CD8-positive, alpha-beta memory T cell (primary cell): Measurements from ENCODE around the gene TNFRSF21. TPM values are rescaled to one million over a fixed set of nuclear protein-coding genes. Genes with fewer than 3 reads are reported as not detected.
A peak's percentile ranks its signal among the peaks of the same experiment; 100 is the strongest.

ENCODE experiments used
- CTCF ChIA-PET: fragments of 350-600 bp; sonication (Branson Sonifier 250); formaldehyde crosslinking; loops from one replicate; lab custom pipeline; 2021; ENCODE audit warnings: antibody characterized with exemption; lab: Charles Lee
- POLR2A ChIA-PET: fragments of 350-600 bp; sonication (Branson Sonifier 250); formaldehyde crosslinking; loops from one replicate; lab custom pipeline; 2021; ENCODE audit warnings: antibody characterized with exemption; lab: Charles Lee
- DNase-seq, 5 donors: peaks; one replicate each; pipeline versions ENCODE4 v3.0.0 to v3.0.0-alpha.2; 2020 to 2022; ENCODE audit warnings: mixed read lengths in 1 of 5
- H3K27ac ChIP-seq: one replicate; pipeline ENCODE4 v1.7.0; 2013; ENCODE audit warnings: low read depth, mild to moderate bottlenecking, low read length, moderate library complexity
- H3K27me3 ChIP-seq: 2 replicates; pipeline ENCODE4 v1.7.0; 2013; ENCODE audit warnings: low read length, mild to moderate bottlenecking; ENCODE audit not compliant: insufficient read depth, poor library complexity, severe bottlenecking
- H3K36me3 ChIP-seq: 2 replicates; pipeline ENCODE4 v1.7.0; 2013; ENCODE audit warnings: mild to moderate bottlenecking, low read length, moderate library complexity; ENCODE audit not compliant: insufficient read depth
- H3K4me1 ChIP-seq: 2 replicates; pipeline ENCODE4 v1.7.0; 2013; ENCODE audit warnings: mild to moderate bottlenecking, low read length, moderate library complexity; ENCODE audit not compliant: insufficient read depth
- H3K4me3 ChIP-seq: 2 replicates; pipeline ENCODE4 v1.7.0; 2013; ENCODE audit warnings: mild to moderate bottlenecking, low read length
- H3K9me3 ChIP-seq: 2 replicates; pipeline ENCODE4 v1.7.0; 2013; ENCODE audit warnings: mild to moderate bottlenecking, low read length
- H3K27ac Mint-ChIP-seq, 8 donors: one replicate each; pipeline ENCODE4 v1.8.0; 2020 to 2021; ENCODE audit warnings: mixed read lengths in 8 of 8, mild to moderate bottlenecking in 6 of 8, inconsistent platforms in 3 of 8, moderate library complexity in 3 of 8
- H3K27me3 Mint-ChIP-seq, 2 donors: one replicate each; pipeline ENCODE4 v1.8.0; 2020 to 2021; ENCODE audit warnings: mixed read lengths in 2 of 2, mild to moderate bottlenecking in 1 of 2, moderate library complexity in 1 of 2
- H3K36me3 Mint-ChIP-seq, 3 donors: one replicate each; pipeline ENCODE4 v1.8.0; 2020 to 2021; ENCODE audit warnings: mixed read lengths in 3 of 3, inconsistent platforms in 1 of 3, mild to moderate bottlenecking in 1 of 3
- H3K4me1 Mint-ChIP-seq, 3 donors: one replicate each; pipeline ENCODE4 v1.8.0; 2020 to 2021; ENCODE audit warnings: mixed read lengths in 3 of 3, inconsistent platforms in 1 of 3, mild to moderate bottlenecking in 1 of 3
- H3K4me3 Mint-ChIP-seq, 7 donors: one replicate each; pipeline ENCODE4 v1.8.0; 2020 to 2021; ENCODE audit warnings: mixed read lengths in 7 of 7, mild to moderate bottlenecking in 6 of 7, moderate library complexity in 4 of 7, inconsistent platforms in 2 of 7
- H3K9me3 Mint-ChIP-seq, 5 donors: one replicate each; pipeline ENCODE4 v1.8.0; 2020 to 2022; ENCODE audit warnings: mixed read lengths in 5 of 5, mild to moderate bottlenecking in 3 of 5, moderate library complexity in 2 of 5, inconsistent platforms in 1 of 5
- polyA plus RNA-seq: library from polyadenylated mRNA; unstranded; fragments of 300-500 nt; fragmentation: Illumina TruSeq; gene quantifications from one replicate; pipeline ENCODE4 v1.2.3, GENCODE V29; 2021
- total RNA-seq, 2 experiments: library from RNA; stranded (reverse); gene quantifications; one replicate each; pipeline ENCODE4 v1.2.3, GENCODE V29; 2021

Gene TNFRSF21
- total and polyA plus RNA-seq, 3 experiments from 2014 or later: 0.06 to 1.8 (median 1.7) TPM

DNA sequence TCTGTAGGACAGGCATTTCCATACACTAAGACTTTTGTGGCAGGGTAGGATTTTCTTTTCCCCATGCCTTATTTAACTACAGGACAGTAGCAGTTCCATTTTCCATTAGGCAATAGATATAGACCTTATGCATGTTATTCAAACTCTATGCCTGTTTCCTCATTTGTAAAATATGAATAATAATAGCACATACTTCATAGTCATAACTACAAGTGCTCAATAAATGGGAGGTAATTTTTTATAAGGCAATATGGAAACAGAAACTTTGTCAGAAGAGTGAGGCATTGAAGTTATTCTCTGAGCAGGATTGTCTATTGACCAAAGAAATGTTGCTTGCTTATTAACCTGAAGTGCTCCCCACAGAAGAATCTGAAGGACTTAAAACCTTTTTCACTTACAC, 41.9 kb upstream of the TNFRSF21 start:
- Mint-ChIP-seq H3K27me3 (peaks cover 4 to 8% of the 10 kb centered on the region in 2 donors), H3K4me3 (no peak overlapping the region), H3K36me3 (no peaks in the 10 kb centered on the region), H3K4me1 (no peaks in the 10 kb centered on the region), H3K9me3 (peaks cover 0 to 3% (median 0%) of the 10 kb centered on the region in 5 donors), H3K27ac (no peak overlapping the region)
- POLR2A ChIA-PET: no interaction called here
- Histone ChIP-seq H3K9me3 (no peaks in the 10 kb centered on the region), H3K27me3 (no peaks in the 10 kb centered on the region), H3K4me1 (no peaks in the 10 kb centered on the region), H3K36me3 (no peaks in the 10 kb centered on the region), H3K27ac (no peak overlapping the region), H3K4me3 (no peak overlapping the region)
- CTCF ChIA-PET: no interaction called here
- no peak for DNase-seq

GRCh38 chr6:47349931-47350330, 40.2 kb upstream of the TNFRSF21 start:
- H3K27me3 ChIP-seq: no peaks in the 10 kb centered on the region
- H3K9me3 ChIP-seq: no peaks in the 10 kb centered on the region
- H3K9me3 Mint-ChIP-seq: peaks cover 0 to 3% (median 0%) of the 10 kb centered on the region in 5 donors
- H3K27ac ChIP-seq: no peak overlapping the region
- no peaks in the 10 kb centered on the region for H3K4me1 ChIP-seq
- ChIA-PET CTCF (no interaction called here), POLR2A (no interaction called here)
- no peaks in the 10 kb centered on the region for H3K36me3 ChIP-seq
- no peak overlapping the region for H3K27ac Mint-ChIP-seq
- H3K36me3 Mint-ChIP-seq: no peaks in the 10 kb centered on the region
- peaks cover 5 to 10% of the 10 kb centered on the region in 2 donors for H3K27me3 Mint-ChIP-seq
- no peak for DNase-seq
- no peaks in the 10 kb centered on the region for H3K4me1 Mint-ChIP-seq
- H3K4me3 ChIP-seq: no peak overlapping the region
- no peak overlapping the region for H3K4me3 Mint-ChIP-seq

DNA sequence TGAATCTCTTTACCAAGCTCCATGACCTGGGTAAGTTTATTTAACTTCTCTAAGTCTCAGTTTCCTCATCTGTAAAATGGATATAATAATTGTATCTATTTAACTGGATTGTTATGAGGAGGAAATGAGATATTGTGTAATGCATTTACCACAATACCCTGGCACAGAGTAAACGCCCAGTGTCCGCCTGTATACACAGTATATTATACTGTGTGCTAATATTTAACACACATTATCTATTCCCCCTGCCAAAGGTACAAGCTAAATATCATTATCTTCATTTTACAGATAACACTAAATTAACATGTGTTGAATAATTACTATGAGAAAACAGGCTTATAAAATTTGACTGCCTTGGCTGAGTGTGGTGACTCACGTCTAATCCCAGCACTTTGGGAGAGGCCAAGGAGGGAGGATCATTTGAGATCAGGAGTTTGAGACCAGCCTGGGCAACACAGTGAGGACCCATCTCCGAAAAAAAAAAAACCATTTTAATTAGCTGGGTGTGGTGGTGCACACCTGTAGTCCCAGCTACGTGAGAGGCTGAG, 38.7 kb upstream of the TNFRSF21 start:
- Histone ChIP-seq H3K36me3 (no peaks in the 10 kb centered on the region), H3K27me3 (no peaks in the 10 kb centered on the region), H3K27ac (no peak overlapping the region), H3K4me1 (no peaks in the 10 kb centered on the region), H3K9me3 (no peaks in the 10 kb centered on the region), H3K4me3 (no peak overlapping the region)
- no peak for DNase-seq
- H3K36me3 Mint-ChIP-seq: no peaks in the 10 kb centered on the region
- ChIA-PET POLR2A (no interaction called here), CTCF (no interaction called here)
- no peaks in the 10 kb centered on the region for H3K4me1 Mint-ChIP-seq
- H3K27me3 Mint-ChIP-seq: peaks cover 5 to 7% of the 10 kb centered on the region in 2 donors
- H3K9me3 Mint-ChIP-seq: peaks cover 0 to 3% (median 0%) of the 10 kb centered on the region in 5 donors
- no peak overlapping the region for H3K27ac Mint-ChIP-seq
- no peak overlapping the region for H3K4me3 Mint-ChIP-seq

DNA sequence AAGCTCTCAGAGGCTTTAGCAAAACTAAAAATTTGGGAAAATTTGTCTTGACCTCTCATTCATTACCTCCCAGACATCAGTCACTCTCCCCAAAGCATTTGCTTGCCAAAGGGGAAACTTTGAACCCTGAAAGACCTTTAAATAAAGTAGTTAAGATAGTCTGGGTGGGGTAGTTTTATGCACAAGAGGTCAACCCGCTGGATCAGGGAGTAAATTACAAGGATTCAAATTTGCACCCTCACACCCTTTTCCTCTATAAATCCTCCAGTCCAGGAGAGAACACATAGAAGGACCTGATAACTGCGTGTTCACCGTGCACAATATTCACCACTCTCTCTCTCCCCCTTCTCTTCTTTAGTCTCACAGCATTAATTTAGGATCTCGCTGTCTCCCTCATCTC, 36.1 kb upstream of the TNFRSF21 start:
- Mint-ChIP-seq H3K27ac (no peak overlapping the region), H3K36me3 (no peaks in the 10 kb centered on the region), H3K9me3 (peaks cover 0 to 3% (median 0%) of the 10 kb centered on the region in 5 donors), H3K27me3 (peaks cover 2 to 4% of the 10 kb centered on the region in 2 donors), H3K4me1 (no peaks in the 10 kb centered on the region), H3K4me3 (no peak overlapping the region)
- ChIA-PET CTCF (no interaction called here), POLR2A (no interaction called here)
- Histone ChIP-seq H3K9me3 (no peaks in the 10 kb centered on the region), H3K4me3 (no peak overlapping the region), H3K27me3 (no peaks in the 10 kb centered on the region), H3K4me1 (no peaks in the 10 kb centered on the region), H3K27ac (no peak overlapping the region), H3K36me3 (no peaks in the 10 kb centered on the region)
- DNase-seq: no peak

GRCh38 chr6:47344022-47344421, 34.3 kb upstream of the TNFRSF21 start:
- Mint-ChIP-seq H3K36me3 (no peaks in the 10 kb centered on the region), H3K9me3 (peaks cover 0 to 2% (median 0%) of the 10 kb centered on the region in 5 donors), H3K27me3 (peaks cover 4 to 6% of the 10 kb centered on the region in 2 donors), H3K4me1 (no peaks in the 10 kb centered on the region), H3K4me3 (no peak overlapping the region), H3K27ac (no peak overlapping the region)
- Histone ChIP-seq H3K27ac (no peak overlapping the region), H3K9me3 (no peaks in the 10 kb centered on the region), H3K4me1 (no peaks in the 10 kb centered on the region), H3K27me3 (no peaks in the 10 kb centered on the region), H3K4me3 (no peak overlapping the region), H3K36me3 (no peaks in the 10 kb centered on the region)
- ChIA-PET CTCF (no interaction called here), POLR2A (no interaction called here)
- no peak for DNase-seq

DNA sequence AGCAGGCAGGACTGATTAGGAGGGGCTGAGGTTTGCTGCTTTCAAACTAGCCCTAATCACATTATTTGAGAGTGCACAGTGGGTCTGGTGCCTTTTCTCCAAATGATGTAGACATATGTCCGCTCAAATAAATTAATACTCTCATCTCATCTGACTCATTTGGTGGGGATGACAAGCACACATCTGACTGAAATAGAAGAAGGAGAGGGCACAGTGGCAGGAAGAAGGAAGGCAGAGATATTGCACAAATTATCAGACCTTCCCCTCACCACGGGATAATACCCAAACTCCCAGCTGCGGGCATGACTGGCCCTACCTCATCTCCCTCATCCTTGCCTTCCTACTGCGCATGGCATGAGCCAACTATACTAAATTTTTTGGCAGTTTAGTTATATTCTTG, 33.9 kb upstream of the TNFRSF21 start:
- Histone ChIP-seq H3K36me3 (no peaks in the 10 kb centered on the region), H3K4me3 (no peak overlapping the region), H3K27ac (no peak overlapping the region), H3K27me3 (no peaks in the 10 kb centered on the region), H3K4me1 (no peaks in the 10 kb centered on the region), H3K9me3 (no peaks in the 10 kb centered on the region)
- Mint-ChIP-seq H3K4me3 (no peak overlapping the region), H3K9me3 (peaks cover 0 to 2% (median 0%) of the 10 kb centered on the region in 5 donors), H3K36me3 (no peaks in the 10 kb centered on the region), H3K27ac (no peak overlapping the region), H3K4me1 (no peaks in the 10 kb centered on the region), H3K27me3 (peaks cover 4 to 6% of the 10 kb centered on the region in 2 donors)
- no peak for DNase-seq
- ChIA-PET CTCF (no interaction called here), POLR2A (no interaction called here)

DNA sequence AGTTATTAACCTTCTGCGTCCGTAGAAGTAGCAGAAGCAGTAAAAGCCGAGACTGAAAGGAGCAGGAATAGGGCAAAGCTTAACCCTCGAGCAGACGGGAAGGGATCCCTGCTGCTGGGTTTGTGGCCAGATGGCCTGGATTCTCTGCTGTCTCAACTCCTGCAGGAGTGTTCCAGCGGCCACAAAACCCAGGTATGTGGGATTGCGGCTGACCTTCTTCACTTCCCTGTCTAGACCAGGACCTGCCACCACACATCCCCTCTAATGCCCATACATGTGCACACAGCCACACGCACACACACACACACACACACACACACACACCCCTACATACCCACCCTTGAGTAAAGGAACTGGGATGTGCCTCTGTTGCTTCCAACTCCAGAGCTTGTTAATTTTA, 33.1 kb upstream of the TNFRSF21 start:
- Mint-ChIP-seq H3K27me3 (peaks cover 4 to 6% of the 10 kb centered on the region in 2 donors), H3K4me3 (no peak overlapping the region), H3K9me3 (peaks cover 0 to 2% (median 0%) of the 10 kb centered on the region in 5 donors), H3K36me3 (no peaks in the 10 kb centered on the region), H3K4me1 (no peaks in the 10 kb centered on the region), H3K27ac (no peak overlapping the region)
- H3K27me3 ChIP-seq: no peaks in the 10 kb centered on the region
- no peak for DNase-seq
- H3K9me3 ChIP-seq: no peaks in the 10 kb centered on the region
- H3K36me3 ChIP-seq: no peaks in the 10 kb centered on the region
- no peak overlapping the region for H3K27ac ChIP-seq
- H3K4me3 ChIP-seq: no peak overlapping the region
- POLR2A ChIA-PET: no interaction called here
- H3K4me1 ChIP-seq: no peaks in the 10 kb centered on the region
- CTCF ChIA-PET: no interaction called here

DNA sequence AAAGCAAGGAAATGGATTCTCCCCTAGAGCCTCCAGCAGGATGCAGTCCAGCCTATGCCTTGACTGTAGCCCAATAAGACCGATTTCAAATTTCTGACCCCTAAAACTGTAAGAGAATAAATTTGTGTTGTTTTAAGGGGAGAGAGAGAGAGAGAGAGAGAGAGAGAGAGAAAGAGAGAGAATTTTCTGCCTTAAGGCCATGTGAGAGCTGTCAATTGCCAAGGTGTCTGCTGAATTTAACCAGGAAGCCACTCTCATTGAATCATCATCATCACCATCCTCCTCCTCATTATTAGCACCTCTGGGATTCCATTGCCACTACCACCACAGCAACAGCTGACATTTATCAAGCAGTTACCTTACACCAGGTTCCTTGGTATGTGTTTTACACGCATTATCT, 27.8 kb upstream of the TNFRSF21 start:
- ChIA-PET POLR2A (no interaction called here), CTCF (no interaction called here)
- no peak overlapping the region for H3K4me3 ChIP-seq
- H3K27me3 Mint-ChIP-seq: peaks cover 0 to 4% of the 10 kb centered on the region in 2 donors
- no peak overlapping the region for H3K27ac ChIP-seq
- no peaks in the 10 kb centered on the region for H3K27me3 ChIP-seq
- no peaks in the 10 kb centered on the region for H3K4me1 Mint-ChIP-seq
- no peak for DNase-seq
- no peak overlapping the region for H3K4me3 Mint-ChIP-seq
- peaks cover 0 to 2% (median 0%) of the 10 kb centered on the region in 5 donors for H3K9me3 Mint-ChIP-seq
- H3K36me3 ChIP-seq: no peaks in the 10 kb centered on the region
- H3K9me3 ChIP-seq: no peaks in the 10 kb centered on the region
- H3K27ac Mint-ChIP-seq: peak overlapping the region in 1 of 8 donors; percentile 54
- H3K36me3 Mint-ChIP-seq: no peaks in the 10 kb centered on the region
- no peaks in the 10 kb centered on the region for H3K4me1 ChIP-seq
